ELR (cell line): ENCODE measurements around the gene IQCE.
A peak's percentile ranks its signal among the peaks of the same experiment; 100 is the strongest.
"Not testable (repeated sequence)": the region's sequence is repeated elsewhere in the genome, so short reads cannot be mapped to it uniquely, and the experiment has no call there.

Experiments used
- DNase-seq: peaks from one replicate; pipeline ENCODE4 v3.0.0-alpha.2; 2015; ENCODE audit warnings: low read depth

IQCE gene

DNA sequence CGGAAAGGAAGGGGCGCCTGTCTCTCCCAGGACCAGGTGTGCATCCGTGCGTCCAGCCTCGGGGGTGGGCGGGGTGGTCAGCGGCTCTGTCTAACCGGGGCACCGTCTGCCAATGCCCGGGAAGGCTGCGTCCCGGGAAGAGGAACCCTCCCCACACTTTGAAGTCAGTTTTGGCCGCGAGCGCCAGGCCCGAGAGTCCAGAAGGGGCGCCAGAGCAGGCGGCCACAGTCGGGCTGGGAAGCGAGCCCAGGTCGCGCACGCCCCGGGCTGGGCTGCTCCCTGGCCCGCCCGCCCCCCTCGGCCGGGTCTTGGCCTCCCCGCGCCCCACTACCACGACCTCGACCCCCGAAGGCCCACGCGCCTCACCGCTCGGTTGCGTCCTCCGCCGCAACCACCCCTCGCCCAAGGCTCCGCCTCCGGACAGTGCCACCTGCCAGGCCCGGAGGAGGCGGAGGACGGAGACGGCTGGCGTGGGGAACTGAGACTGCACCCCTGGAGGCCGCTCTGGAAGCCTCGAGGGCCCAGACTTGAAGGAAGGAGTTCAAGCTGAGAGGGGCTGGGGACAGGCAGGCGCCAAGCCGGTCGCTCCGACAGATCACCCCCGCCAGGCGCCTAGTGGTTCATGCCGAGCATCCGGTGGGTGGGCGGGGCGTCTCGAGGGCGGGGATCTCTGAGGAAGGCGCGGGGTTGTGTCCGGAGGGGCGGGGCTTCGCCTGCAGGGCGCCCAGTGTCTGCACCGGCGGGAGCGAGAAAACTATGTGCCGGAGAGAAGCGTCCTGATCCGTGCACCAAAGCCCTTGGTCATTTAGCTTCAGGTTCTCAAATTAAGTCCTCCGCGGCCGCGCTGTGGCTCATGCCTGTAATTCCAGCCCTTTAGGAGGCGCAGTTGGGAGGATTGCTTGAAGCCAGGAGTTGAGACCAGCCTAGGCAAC is 3.4 kb upstream of the IQCE start, which contains the start of gene BRAT1:
Gene BRAT1, minus strand, starts transcription at position 404 of the 932 bp plus-strand sequence. CDS start 1,093 bp downstream, outside the sequence.
- DNase-seq: peak; percentile 97

DNA sequence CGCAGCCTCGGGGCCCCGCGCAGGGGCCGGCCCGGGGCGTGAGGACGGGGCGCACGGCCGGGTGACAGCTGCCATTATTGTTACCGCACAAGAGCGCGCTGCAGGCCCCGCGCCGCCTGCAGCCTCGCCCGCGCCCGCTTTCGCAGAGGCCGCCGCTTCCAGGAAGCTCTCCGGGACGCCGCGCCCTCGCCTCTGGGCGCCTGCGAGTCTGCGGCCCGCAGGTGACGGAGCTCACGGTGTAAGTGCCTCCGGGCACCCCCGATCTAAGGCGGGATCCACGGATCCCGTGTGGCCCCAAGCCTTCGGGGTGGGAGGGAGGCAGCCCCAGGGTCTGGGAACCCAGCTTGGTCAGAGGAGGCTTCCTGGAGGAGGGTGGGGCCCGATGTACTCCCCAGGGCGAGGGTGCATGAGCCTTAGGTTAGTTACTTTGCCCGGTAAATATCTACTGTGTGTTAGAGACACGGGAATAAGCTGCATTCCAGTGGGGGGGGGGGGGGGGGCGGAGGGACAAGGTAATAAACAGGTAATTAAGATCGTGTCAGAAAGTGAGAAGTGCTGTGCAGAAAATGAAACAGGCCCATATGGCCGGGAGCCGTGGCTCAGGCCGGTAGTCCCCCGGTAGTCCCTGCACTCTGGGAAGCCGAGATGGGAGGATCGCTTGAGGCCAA is 638 bp downstream of the IQCE start:
- DNase-seq: peak; percentile 50

DNA sequence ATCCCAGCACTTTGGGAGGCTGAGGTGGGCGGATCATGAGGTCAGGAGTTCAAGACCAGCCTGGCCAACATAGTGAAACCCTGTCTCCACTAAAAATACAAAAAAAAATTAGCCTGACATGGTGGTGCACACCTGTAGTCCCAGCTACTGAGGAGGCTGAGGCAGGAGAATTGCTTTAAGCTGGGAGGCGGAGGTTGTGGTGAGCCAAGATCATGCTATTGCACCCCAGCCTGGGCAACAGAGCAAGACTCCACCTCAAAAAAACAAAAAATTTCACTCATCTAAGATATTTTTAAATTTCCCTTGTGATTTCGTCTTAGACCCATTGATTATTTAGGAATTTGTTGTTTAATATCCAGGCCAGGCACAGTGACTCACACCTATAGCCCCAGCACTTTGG is 5.2 kb downstream of the IQCE start:
- not testable (repeated sequence) for DNase-seq

DNA sequence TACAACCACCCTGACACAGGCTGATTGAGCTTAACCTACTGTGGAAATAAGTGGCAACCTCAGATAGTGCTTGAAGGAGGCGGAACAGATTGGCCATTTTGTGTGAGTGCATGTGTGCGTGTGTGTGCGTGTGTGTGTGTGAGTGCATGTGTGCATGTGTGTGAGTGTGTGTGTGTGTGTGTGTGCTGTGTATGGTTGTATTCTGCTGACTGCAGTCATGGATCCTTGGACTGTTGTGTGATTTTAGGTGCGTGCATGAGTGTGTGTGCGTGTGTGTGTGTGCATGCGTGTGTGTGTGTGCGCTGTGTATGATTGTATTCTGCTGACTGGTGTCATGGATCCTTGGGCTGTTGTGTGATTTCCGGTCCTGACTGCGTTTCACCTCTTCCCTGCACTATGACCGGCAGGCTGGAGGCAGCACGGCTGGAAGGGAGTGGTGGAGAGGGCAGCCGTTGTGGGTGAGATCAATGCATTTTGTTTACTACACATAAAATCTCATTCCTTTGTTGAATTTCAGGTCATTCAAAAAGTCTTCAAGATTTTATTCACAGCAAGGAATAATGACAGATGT is 6.3 kb downstream of the IQCE start:
- DNase-seq: no peak

DNA sequence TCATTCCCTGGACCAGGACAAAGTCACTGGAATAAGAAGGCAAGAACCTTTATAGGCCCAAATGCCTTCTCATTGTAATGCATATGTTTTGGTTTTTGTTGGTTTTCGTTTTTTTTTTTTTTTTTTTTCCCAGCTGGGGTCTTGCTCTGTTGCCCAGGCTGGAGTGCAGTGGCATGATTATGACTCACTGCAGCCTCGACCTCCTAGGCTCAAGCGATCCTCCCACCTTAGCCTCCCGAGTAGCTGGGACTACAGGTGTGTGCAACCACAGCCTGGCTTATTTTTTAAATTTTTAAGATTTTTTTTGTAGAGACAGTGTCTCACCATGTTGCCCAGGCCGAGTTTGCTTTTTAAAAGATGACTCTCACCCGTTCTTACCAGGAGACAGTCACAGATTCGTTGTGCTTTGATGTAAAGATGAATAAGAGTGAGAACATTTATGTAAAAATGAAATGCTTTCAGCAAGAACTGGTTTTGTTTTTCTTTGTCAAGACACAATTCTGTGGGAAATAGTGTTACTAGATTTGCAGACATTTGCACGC is 7.6 kb downstream of the IQCE start:
- no peak for DNase-seq

DNA sequence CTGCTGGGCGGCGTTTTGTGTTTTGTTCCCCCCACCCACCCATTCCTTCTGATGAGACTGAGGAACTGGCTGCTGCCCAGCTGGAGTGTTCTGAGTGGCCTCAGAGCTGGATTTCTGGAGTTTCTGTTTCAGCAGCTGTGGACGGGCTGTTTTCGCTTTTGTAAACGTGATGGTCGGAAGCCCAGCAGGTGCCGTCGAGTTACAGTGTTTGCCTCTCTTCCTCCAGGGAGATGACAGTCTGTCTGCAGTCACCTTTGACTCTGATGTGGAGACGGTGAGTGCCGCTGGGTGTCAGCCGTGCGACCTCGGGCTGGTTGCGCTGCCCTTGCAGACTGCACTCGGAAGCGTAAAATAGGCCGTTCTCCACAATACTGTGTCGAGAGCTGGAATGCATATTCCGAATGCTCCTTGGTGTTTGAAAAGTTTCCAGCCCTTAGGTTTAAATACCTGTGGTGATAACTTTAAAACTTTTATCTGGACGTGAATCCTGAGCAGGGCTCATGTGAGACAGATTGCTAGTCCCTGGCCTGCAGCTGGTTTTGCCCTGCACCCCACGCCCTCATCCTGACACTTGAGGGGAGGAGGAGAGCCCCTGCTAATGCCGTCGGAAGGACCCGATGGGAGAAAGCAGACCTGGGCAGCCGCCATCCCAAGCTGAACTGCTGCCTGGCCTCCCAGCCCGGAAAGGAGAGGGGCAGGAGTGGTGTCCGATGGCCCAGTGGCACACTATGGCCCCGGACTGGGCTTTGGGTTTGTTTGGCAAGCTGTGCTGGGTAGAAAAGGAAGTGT is 8.3 kb downstream of the IQCE start:
- DNase-seq: no peak

DNA sequence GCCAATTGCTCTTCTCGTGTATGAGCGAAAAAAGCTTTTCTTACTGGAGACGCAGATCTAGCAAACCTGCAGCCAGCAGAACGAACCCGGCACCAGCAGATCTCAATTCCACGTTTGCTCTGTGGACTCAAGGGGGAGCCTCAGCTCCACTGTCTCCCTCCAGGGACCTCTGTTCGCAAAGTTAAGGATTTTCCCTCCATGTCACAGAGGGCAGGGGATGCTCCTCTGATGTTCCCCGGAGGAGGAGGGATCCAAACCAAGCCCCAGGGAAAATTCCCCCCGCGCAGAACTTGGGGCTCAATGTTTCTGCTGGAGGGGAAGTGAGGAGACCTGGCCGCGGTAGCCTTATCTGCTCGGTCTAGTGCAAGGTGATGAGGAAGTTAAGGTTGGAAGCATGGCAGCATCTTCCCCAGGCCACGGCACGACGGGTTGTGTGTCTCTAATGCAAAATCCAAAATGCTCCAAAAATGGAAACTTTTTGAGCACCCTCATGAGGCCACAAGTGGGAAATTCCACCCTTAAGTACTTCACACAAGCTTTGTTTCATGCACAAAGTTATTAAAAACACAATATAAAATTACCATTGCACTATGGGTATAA is 9.0 kb downstream of the IQCE start:
- peak; percentile 51 for DNase-seq

DNA sequence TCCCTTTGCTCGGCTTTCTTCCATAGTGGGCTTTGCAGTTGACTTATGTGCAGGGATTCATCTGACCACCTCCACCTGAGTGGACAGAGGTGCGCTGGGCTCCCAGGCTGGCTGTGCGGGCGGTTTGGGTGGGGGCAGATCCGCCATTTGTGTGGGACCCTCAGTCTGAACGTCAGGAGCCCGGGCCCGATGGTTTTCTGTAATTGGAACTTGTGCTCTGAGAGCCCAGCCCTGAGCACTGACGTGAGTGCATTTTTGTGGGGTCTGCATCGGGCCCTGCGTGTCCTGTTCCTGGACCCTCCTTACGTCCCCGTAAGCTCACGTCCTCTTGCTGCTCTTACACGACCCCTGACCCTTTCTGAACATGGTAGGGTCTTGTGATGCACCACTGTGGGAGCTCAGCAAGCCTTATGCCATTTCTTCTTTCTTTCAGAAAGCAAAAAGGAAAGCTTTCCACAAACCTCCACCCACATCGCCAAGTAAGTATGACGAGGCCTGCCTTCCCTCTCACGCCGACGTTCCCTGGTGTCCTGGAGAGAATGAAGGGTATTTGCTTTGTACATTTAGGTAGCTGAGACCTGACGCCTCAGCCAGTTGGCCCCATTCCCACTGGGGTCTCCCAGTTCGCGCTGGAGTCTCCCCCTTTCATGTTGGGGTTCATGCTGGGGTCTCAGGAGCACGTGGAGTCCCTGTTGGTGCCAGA is 9.9 kb downstream of the IQCE start:
- no peak for DNase-seq

DNA sequence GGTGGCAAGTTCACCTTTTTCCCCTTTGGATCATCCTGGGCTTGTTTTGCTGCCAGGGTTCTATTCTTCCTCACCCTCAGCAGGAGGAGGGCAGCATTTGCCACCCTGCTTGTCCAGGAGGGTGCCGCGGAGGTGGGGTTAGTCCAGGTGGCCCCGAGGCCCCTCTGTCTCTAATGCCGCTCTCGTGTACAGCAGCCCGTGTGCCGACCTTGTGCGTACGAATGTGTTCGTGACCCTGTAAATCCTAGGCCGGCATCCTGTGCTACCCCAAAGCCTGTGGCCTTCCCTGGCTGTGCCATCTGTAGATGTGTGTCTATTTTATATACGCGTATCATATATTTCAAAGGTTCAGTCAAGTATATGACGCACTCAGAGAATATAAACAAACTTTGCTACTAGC is 10.6 kb downstream of the IQCE start:
- DNase-seq: no peak

DNA sequence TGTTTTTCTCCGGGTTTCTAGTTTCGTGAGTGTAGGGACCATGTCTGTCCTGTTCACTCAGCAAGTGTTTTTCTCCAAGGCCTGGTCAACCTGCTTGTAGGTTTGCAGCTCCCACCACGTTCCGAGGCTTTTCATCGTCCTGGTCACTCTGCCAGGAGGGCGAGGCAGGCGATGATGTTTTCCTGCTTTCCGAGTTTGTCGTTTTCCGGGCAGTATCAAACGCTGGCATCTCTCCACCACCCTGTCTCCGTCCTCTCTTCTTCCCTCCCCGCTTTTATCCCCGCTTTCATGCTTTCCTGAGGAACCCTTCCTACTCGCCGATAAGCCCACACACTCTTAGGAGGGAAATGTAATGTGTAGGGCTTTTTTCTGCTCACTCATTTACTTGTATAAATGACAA is 11.2 kb downstream of the IQCE start:
- DNase-seq: no peak

DNA sequence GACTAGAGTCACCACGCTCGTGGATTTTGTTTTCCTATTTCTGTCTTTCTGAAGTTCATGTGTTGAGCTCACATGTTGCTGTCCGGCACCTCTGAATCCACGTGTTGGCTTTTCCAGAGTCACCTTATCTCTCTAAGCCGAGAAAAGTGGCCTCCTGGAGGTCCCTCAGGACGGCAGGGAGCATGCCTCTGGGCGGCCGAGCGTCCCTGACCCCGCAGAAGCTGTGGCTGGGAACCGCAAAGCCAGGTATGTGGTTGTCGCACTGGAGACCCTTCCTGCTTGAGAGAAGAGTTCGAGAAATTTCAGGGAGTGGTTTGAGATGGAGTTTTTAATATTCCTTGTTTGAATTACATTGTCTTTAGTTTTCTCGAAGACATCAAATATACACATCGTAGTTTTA is 12.6 kb downstream of the IQCE start:
- no peak for DNase-seq

DNA sequence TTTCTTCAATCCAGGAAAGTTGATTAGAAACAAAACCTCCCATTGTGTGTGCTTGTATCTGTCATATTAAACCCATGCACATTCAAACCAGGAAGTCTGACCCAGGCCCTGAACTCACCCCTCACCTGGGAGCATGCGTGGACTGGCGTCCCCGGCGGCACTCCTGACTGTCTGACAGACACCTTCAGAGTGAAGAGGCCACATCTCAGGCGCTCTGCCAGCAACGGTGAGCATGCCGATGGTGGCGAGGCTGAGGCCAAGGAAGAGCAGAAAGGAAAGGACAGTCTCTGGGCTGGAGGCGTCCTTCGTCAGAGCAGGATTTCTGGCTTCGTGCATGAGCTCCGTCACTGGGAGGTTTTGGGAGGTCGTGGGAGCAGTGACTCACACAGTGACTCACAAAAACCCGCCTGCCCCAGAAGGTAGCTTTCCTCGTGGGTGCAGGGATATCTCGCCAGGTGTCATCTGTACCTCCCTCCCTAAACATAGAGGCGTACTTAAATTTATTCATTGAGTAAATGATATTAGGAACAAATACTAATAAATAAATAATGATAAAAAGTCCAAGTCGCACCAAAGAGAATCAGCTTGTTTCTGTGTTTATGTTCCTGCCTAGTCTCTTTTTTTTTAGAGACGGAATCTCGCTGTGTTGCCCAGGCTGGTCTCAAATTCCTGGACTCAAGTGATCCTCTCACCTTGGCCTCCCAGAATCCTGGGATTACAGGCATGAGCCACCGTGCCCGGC is 13.5 kb downstream of the IQCE start:
- DNase-seq: peak; percentile 72

DNA sequence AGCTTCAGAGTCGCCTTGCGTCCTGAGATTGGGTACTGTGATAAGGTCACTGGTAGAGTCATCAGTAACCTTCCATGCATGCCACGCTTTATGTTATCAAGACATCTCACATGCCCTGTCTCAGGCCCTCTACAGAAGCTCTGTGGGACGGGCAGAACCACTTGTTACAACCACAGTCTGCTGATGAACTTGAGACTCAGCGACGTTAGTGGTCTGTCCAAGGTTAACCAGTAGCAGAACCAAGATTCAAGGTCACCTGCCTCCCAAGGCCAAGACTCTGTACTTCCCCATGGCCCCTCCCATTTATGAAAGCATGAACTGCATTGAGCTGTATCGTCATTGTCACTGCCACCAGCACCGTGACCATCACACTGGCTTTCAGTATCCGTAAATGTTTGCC is 15.0 kb downstream of the IQCE start:
- DNase-seq: no peak

DNA sequence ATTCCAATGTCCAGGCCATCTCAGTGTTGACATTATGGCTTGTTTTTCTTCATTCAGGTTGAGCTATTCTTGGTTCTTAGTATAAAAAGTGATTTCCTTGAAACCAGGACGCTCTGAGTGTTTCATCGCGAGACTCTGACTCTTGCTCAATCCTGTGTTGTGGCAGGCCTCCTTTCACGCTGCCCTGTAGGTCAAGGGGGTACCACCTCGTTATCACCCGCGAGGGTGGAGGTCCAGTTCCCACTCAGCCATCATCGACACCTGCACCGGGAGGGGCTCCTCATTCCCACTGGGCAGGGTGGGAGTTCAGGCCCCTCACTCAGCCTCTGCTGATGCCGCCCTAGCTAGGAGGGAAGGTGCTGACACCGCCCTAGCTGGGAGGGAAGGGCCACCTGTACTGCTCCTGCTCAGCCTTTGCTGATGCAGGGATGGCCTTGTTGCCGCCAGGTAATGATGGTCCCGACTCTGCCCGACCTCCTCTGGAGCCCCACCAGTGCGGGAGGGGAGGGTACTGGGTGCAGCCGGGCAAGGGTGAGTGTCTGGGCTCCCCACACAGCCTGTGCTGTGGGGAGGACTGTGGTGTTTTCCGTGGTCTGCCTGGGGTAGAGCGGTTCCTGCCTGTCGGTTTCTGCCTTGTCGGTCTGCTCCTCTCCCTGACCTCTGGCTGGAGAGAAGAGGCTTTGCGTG is 16.4 kb downstream of the IQCE start:
- no peak for DNase-seq

DNA sequence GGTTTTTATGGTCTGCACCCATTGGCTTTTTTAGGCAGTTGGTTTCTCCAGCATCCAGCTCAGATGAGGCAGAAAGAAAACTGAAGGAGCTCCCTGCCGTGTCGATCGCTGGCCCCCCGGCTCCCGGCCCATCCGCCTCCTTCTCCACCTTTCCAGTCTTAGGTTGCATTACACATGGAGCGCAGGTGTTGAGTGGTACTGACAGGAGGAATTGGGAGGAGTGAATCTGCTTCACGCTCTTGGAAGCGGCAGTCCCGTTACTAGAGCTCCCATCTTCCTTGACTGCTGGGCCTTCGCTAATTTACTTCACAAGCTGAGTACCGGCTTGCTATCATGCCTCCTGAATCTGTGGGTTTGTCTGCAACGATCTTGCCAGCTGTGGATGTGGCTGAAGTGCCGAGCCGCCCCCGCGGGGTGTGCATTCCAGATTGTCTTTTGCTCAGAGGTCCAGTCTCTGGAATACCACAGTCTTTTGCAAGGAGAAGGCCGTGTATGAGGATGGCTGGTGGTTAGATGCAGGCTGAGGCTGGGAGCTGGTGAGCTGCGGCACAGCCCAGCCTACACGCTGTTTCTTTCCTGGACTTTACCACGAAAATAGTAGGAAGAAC is 17.1 kb downstream of the IQCE start:
- DNase-seq: no peak

DNA sequence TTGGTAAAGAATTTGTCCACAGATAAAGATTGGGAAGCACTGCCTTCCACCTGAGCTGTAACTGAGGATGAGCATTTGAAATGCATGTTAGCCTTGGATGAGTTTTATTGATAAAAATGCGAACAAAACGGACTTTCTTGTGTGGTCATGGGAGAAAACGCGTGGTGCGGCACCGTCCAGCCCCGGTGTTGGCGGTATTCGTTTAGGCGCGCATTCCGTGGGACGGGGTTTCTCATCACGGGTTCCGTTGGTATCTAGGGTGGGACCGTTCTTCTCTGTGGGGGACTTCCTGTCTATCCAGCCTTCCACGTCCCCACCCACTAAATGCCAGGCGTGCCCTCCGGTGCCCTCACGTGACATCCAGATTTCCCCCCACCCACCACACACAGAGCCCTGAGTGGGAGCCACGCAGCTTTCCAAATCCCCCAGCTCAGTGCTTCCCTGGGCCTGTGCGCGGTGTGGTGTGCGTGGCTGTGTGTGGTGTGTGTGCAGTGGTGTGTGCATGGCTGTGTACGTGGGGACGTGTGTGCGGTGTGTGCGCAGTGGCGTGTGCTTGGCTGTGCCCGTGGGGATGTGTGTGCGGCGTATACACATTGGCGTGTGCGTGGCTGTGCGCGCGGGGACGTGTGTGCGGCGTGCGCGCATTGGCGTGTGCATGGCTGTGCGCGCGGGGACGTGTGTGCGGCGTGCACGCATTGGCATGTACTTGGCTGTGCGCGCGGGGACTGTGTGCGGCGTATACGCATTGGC is 18.1 kb downstream of the IQCE start:
- no peak for DNase-seq

DNA sequence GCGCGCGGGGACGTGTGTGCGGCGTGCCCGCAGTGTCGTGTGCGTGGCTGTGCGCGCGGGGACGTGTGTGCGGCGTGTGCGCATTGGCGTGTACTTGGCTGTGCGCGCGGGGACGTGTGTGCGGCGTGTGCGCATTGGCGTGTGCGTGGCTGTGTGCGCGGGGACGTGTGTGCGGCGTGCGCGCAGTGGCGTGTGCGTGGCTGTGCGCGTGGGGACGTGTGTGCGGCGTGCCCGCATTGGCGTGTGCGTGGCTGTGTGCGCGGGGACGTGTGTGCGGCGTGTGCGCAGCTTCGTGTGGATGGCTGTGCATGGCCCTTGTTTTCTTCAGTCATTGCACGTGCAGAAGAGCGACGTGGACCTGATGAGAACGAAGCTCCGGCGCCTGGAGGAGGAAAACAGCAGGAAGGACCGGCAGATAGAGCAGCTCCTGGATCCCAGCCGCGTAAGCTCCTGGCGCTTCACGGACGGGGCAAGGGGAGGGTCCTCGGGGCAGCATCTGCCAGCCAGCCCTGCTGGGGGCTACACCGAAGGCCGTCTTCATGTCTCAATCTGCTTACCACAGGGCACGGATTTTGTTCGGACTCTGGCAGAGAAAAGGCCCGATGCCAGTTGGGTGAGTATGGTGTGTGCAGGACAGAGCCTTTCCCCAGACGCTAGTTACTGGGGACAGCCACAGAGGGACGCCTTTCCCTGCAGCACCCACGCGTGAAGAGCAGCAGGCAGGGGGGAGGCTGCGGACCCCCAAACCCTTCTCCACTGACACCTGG is 19.3 kb downstream of the IQCE start:
- DNase-seq: no peak

DNA sequence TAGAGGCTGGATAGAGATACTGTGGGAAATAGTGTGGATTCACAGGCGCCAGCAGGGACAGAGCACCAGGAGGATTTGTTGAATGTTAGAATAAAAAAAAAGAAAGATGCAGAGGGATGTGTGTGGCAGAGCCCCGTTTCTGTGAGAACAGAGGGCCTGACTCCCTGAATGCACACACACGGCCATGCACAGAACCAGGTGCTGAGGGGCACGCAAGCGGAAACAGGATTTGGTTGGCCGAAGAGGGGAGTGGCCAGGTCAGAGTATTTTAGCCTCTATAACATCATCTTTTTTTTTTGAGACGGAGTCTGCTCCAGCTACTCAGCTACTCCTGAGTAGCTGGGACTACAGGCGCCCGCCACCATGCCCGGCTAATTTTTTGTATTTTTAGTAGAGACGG is 21.9 kb downstream of the IQCE start:
- no peak for DNase-seq
